IMR-90 (cell line): Measurements from ENCODE around the gene ROBO2. TPM values are rescaled to one million over a fixed set of nuclear protein-coding genes. Genes with fewer than 3 reads are reported as not detected.

Experiments used
- ATAC-seq: fragments of 200-7000 bp; cut with Tn5 transposase; 2 replicates; pipeline ENCODE4 v1.9.1; 2020; ENCODE audit warnings: low read depth, mild to moderate bottlenecking, moderate library complexity
- BruUV-seq: library from RNA; stranded (reverse); fragments of 400-500 nt; replicated peaks from 2 replicates; lab custom pipeline; 2021; lab: Mats Ljungman, UMichigan
- CTCF ChIA-PET: fragments of 300-600 bp; formaldehyde crosslinking; extraction: SDS; loops from one replicate; lab custom pipeline; 2021; ENCODE audit warnings: antibody characterized with exemption; lab: Yijun Ruan, JAX
- POLR2A ChIA-PET: fragments of 300-600 bp; sonication (Branson Sonifier 250); formaldehyde crosslinking; loops from one replicate; lab custom pipeline; 2022; ENCODE audit warnings: antibody characterized with exemption; ENCODE audit not compliant: unreplicated experiment; lab: Charles Lee
- DNase-seq: peaks from one replicate; pipeline ENCODE4 v3.0.0; 2013
- H2AFZ ChIP-seq: replicated peaks from 2 replicates; pipeline ENCODE3; 2013; ENCODE audit warnings: low read length, mild to moderate bottlenecking; ENCODE audit not compliant: poor library complexity
- H2AK5ac ChIP-seq: 2 replicates; pipeline ENCODE4 v1.6.1; 2013; ENCODE audit warnings: low read depth, low read length, inconsistent platforms
- H2AK9ac ChIP-seq: replicated peaks from 2 replicates; pipeline ENCODE3; 2013; ENCODE audit warnings: mild to moderate bottlenecking, low read depth, low read length, moderate library complexity; ENCODE audit not compliant: poor library complexity
- H2BK120ac ChIP-seq: 2 replicates; pipeline ENCODE4 v1.6.1; 2013; ENCODE audit warnings: low read depth, low read length, inconsistent platforms
- H2BK15ac ChIP-seq: 3 replicates; pipeline ENCODE4 v1.6.1; 2013; ENCODE audit warnings: low read depth, low read length, inconsistent platforms
- H2BK20ac ChIP-seq: 2 replicates; pipeline ENCODE4 v1.6.1; 2013; ENCODE audit warnings: low read depth, mild to moderate bottlenecking, inconsistent platforms, low read length, moderate library complexity
- H2BK5ac ChIP-seq: 2 replicates; pipeline ENCODE4 v1.6.1; 2013; ENCODE audit warnings: mild to moderate bottlenecking, low read depth, low read length, inconsistent platforms; ENCODE audit not compliant: poor library complexity, severe bottlenecking
- H3K14ac ChIP-seq: replicated peaks from 2 replicates; pipeline ENCODE4 v1.6.1; 2013; ENCODE audit warnings: low read depth, low read length, inconsistent platforms
- H3K18ac ChIP-seq: 2 replicates; pipeline ENCODE4 v1.6.1; 2013; ENCODE audit warnings: low read depth, low read length, control low read depth
- H3K23ac ChIP-seq: 2 replicates; pipeline ENCODE4 v1.6.1; 2013; ENCODE audit warnings: low read depth, low read length, inconsistent platforms
- H3K27ac ChIP-seq: 2 replicates; pipeline ENCODE4 v1.5.1; 2013; ENCODE audit warnings: mild to moderate bottlenecking, control low read depth, low read length; ENCODE audit not compliant: insufficient read depth
- H3K27me3 ChIP-seq: 2 replicates; pipeline ENCODE4 v1.6.1; 2013; ENCODE audit warnings: low read length; ENCODE audit not compliant: control insufficient read depth, insufficient read depth
- H3K36me3 ChIP-seq: 2 replicates; pipeline ENCODE4 v1.6.1; 2013; ENCODE audit warnings: low read length, mixed read lengths; ENCODE audit not compliant: control insufficient read depth, insufficient read depth
- H3K4ac ChIP-seq: 2 replicates; pipeline ENCODE4 v1.6.1; 2013; ENCODE audit warnings: low read depth, low read length, inconsistent platforms
- H3K4me1 ChIP-seq: 2 replicates; pipeline ENCODE4 v1.6.1; 2013; ENCODE audit warnings: low read length, mixed read lengths; ENCODE audit not compliant: control insufficient read depth, insufficient read depth
- H3K4me2 ChIP-seq: 2 replicates; pipeline ENCODE4 v1.6.1; 2013; ENCODE audit warnings: low read depth, mild to moderate bottlenecking, control low read depth, low read length, moderate library complexity
- H3K4me3 ChIP-seq: 2 replicates; pipeline ENCODE4 v1.5.1; 2013; ENCODE audit warnings: low read depth, mild to moderate bottlenecking, control low read depth, low read length, moderate library complexity; ENCODE audit not compliant: insufficient read depth
- H3K56ac ChIP-seq: 2 replicates; pipeline ENCODE4 v1.6.1; 2013; ENCODE audit warnings: low read length, inconsistent platforms; ENCODE audit not compliant: insufficient read depth; ENCODE audit errors: extremely low read depth
- H3K79me1 ChIP-seq, 2 experiments: 2 replicates each; pipeline ENCODE4 v1.6.1; 2013; ENCODE audit warnings: low read length in 2 of 2, inconsistent platforms in 1 of 2, low read depth in 1 of 2
- H3K9ac ChIP-seq: 2 replicates; pipeline ENCODE4 v1.6.1; 2013; ENCODE audit warnings: low read depth, low read length, control low read depth
- H3K9me1 ChIP-seq: 2 replicates; pipeline ENCODE4 v1.6.1; 2013; ENCODE audit warnings: low read length, inconsistent platforms; ENCODE audit not compliant: insufficient read depth
- H3K9me3 ChIP-seq: 2 replicates; pipeline ENCODE4 v1.6.1; 2013; ENCODE audit warnings: low read length; ENCODE audit not compliant: control insufficient read depth, insufficient read depth
- H4K20me1 ChIP-seq: 2 replicates; pipeline ENCODE4 v1.6.1; 2013; ENCODE audit warnings: low read length, inconsistent platforms; ENCODE audit not compliant: insufficient read depth
- H4K5ac ChIP-seq: 2 replicates; pipeline ENCODE4 v1.6.1; 2013; ENCODE audit warnings: mild to moderate bottlenecking, low read depth, low read length, control low read depth
- H4K8ac ChIP-seq, 2 experiments: 2 replicates each; pipeline ENCODE4 v1.6.1; 2013; ENCODE audit warnings: low read depth in 2 of 2, low read length in 2 of 2, control low read depth in 1 of 2, inconsistent platforms in 1 of 2
- H4K91ac ChIP-seq: 2 replicates; pipeline ENCODE4 v1.6.1; 2013; ENCODE audit warnings: low read depth, low read length, inconsistent platforms; ENCODE audit not compliant: insufficient read depth
- CHD1 ChIP-seq: IDR thresholded peaks from 2 replicates; pipeline ENCODE4 v1.6.1; 2012; ENCODE audit warnings: low read depth, low read length, improper control_type of control experiment
- MXI1 ChIP-seq: IDR thresholded peaks from 2 replicates; pipeline ENCODE4 v1.6.1; 2012; ENCODE audit warnings: low read depth, mild to moderate bottlenecking, low read length, moderate library complexity, borderline replicate concordance
- RAD21 ChIP-seq: IDR thresholded peaks from 2 replicates; pipeline ENCODE4 v1.6.1; 2012; ENCODE audit warnings: low read length, improper control_type of control experiment
- RCOR1 ChIP-seq: IDR thresholded peaks from 2 replicates; pipeline ENCODE4 v1.6.1; 2012; ENCODE audit warnings: mild to moderate bottlenecking, low read length, improper control_type of control experiment; ENCODE audit not compliant: insufficient replicate concordance
- WGBS, 2 experiments: methylation state at CpG; one replicate each; pipeline versions ENCODE4 v1.1.5 to v1.1.7; 2013; ENCODE audit warnings: missing lambda C conversion rate in 2 of 2; ENCODE audit not compliant: insufficient read length in 1 of 2; ENCODE audit errors: extremely low coverage in 2 of 2; 5-methylcytosine and 5-hydroxymethylcytosine counted together
- dilution Hi-C: fragments of 300-500 bp; cut with HindIII; formaldehyde crosslinking; loops from one replicate; pipeline ENCODE4 v1.14.3; 2018; ENCODE audit warnings: low sequenced_read_pairs; ENCODE audit not compliant: unreplicated experiment
- in situ Hi-C: fragments of 300-500 bp; cut with MboI; formaldehyde crosslinking; loops from 3 replicates; pipeline ENCODE4 v1.14.3; 2019; ENCODE audit warnings: low sequenced_read_pairs, inconsistent platforms, mixed read lengths
- intact Hi-C: fragments of 100-400 bp; cut with micrococcal nuclease; formaldehyde crosslinking; loops from 2 replicates; pipeline ENCODE4 v1.10.0; 2022
- polyA plus RNA-seq, 3 experiments: library from polyadenylated mRNA; depleted of rRNA; stranded (reverse); fragments of >200 nt; gene quantifications; 2 replicates each; pipeline ENCODE4 v1.2.3, GENCODE V29; 2012; ENCODE audit warnings: low replicate concordance in 1 of 3
- total RNA-seq: library from RNA; depleted of rRNA; stranded (reverse); fragments of >200 nt; gene quantifications from 2 replicates; pipeline ENCODE4 v1.2.3, GENCODE V29; 2012
- TF ChIP-seq, protein P1 (sequence below): conservative IDR thresholded peaks from 2 replicates; pipeline ENCODE4 v1.5.1; 2012; ENCODE audit warnings: mild to moderate bottlenecking, low read depth, low read length, improper control_type of control experiment
- TF ChIP-seq, protein P2 (sequence below): fragments of 150-350 bp; IDR thresholded peaks from 2 replicates; pipeline ENCODE4 v1.6.1; 2016; ENCODE audit warnings: low read depth, mild to moderate bottlenecking, low read length, moderate library complexity, borderline replicate concordance

The ROBO2 gene
- total and polyA plus RNA-seq, 2 of the 4 experiments (the other 2 are of a cell fraction) = 9.3 to 14.5 TPM

DNA sequence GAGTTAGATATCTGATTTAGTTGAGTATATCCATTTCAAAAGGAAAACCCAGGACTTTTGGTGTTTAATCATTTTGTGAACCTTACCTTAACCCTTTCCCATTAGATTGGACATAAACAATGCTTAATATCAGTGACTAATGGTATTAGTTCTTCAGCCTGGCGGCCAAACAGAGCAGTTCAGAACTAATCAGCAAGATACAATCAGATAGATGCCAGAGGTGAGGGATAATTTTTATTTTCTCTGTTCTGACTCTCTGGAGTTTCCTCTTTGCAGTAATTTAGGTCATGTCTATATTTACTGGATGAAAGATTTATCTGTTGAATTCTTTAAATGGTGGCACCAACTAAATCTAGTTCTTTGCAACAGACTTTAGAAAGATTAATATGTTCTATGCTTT, 337.8 kb downstream of the ROBO2 start:
- Histone ChIP-seq H2AK5ac (no peak overlapping the region), H3K9me3 (no peaks in the 10 kb centered on the region), H2AFZ (no peak overlapping the region), H2BK120ac (no peak overlapping the region), H3K4me2 (no peak overlapping the region), H3K9ac (no peak overlapping the region), H2BK20ac (no peak overlapping the region), H3K23ac (no peak overlapping the region), H4K5ac (no peak overlapping the region), H4K20me1 (no peaks in the 10 kb centered on the region), H3K9me1 (no peaks in the 10 kb centered on the region), H2BK15ac (no peak overlapping the region), H3K56ac (no peak overlapping the region), H2AK9ac (no peak overlapping the region), H3K4me1 (no peaks in the 10 kb centered on the region), H3K4ac (no peak overlapping the region), H4K91ac (no peak overlapping the region), H3K27ac (no peak overlapping the region), H3K79me1 (no peaks in the 10 kb centered on the region), H3K18ac (no peak overlapping the region), H2BK5ac (no peak overlapping the region), H3K27me3 (no peaks in the 10 kb centered on the region), H4K8ac (no peak overlapping the region), H3K36me3 (no peaks in the 10 kb centered on the region), H3K14ac (no peak overlapping the region), H3K4me3 (no peak overlapping the region)
- BruUV-seq = no TSS peak
- dilution Hi-C loops (no loop called here), in situ Hi-C loops (no loop called here), intact Hi-C loops (no loop called here)
- ChIA-PET POLR2A (no interaction called here), CTCF (no interaction called here)
- WGBS, 2 experiments = no CpG with 5 or more reads among the region's 1 CpG
- TF ChIP-seq, protein P1, sequence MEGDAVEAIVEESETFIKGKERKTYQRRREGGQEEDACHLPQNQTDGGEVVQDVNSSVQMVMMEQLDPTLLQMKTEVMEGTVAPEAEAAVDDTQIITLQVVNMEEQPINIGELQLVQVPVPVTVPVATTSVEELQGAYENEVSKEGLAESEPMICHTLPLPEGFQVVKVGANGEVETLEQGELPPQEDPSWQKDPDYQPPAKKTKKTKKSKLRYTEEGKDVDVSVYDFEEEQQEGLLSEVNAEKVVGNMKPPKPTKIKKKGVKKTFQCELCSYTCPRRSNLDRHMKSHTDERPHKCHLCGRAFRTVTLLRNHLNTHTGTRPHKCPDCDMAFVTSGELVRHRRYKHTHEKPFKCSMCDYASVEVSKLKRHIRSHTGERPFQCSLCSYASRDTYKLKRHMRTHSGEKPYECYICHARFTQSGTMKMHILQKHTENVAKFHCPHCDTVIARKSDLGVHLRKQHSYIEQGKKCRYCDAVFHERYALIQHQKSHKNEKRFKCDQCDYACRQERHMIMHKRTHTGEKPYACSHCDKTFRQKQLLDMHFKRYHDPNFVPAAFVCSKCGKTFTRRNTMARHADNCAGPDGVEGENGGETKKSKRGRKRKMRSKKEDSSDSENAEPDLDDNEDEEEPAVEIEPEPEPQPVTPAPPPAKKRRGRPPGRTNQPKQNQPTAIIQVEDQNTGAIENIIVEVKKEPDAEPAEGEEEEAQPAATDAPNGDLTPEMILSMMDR = no peak
- TF ChIP-seq MXI1 (no peak), RAD21 (no peak), CHD1 (no peak), RCOR1 (no peak)
- TF ChIP-seq, protein P2, sequence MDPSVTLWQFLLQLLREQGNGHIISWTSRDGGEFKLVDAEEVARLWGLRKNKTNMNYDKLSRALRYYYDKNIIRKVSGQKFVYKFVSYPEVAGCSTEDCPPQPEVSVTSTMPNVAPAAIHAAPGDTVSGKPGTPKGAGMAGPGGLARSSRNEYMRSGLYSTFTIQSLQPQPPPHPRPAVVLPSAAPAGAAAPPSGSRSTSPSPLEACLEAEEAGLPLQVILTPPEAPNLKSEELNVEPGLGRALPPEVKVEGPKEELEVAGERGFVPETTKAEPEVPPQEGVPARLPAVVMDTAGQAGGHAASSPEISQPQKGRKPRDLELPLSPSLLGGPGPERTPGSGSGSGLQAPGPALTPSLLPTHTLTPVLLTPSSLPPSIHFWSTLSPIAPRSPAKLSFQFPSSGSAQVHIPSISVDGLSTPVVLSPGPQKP = no peak
- no peak for DNase-seq
- ATAC-seq = no peak
